HG03135 (cell line): ENCODE results near the gene ZNF236.

Experiments
- ATAC-seq: cut with Tn5 transposase; IDR thresholded peaks from one replicate; pipeline ENCODE4 v1.9.1; 2021; ENCODE audit warnings: mild to moderate bottlenecking, moderate library complexity; ENCODE audit not compliant: unreplicated experiment

Gene ZNF236

DNA sequence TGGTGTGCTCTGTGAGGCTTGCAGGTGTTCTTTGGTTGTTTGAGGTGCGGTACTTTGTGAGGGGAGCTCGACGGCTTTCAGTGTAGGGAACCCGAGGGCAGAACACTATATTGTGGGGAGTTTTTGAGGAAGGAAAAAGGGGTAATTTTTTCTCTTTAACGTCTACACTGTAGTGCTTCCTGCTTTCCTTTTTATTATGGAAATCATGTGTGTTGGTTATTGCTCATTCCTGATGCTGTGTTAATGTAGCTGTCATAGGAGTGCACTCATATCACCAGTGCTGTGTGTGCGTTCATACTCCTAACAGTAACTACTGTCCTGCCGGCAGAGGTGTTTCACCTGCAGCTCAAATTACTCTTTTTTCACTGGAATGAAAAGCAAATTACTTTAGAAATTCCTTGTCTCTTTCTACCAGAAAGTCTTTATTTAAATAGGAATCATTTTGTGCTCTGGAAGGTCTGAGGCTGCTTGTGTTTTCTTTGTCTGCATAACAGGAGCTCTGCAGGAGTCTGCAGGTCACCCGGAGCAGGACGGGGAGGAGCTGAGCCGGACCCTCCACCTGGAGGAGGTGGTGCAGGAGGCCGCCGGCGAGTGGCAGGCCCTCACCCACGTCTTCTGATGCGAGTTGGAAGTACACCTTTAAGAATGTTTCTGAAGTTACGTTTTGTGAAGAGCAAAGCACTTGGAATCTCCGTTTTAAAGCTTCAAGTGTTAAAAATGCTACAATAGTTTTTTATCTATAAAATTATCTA is 145.5 kb downstream of the ZNF236 start:
- ATAC-seq: no peak

DNA sequence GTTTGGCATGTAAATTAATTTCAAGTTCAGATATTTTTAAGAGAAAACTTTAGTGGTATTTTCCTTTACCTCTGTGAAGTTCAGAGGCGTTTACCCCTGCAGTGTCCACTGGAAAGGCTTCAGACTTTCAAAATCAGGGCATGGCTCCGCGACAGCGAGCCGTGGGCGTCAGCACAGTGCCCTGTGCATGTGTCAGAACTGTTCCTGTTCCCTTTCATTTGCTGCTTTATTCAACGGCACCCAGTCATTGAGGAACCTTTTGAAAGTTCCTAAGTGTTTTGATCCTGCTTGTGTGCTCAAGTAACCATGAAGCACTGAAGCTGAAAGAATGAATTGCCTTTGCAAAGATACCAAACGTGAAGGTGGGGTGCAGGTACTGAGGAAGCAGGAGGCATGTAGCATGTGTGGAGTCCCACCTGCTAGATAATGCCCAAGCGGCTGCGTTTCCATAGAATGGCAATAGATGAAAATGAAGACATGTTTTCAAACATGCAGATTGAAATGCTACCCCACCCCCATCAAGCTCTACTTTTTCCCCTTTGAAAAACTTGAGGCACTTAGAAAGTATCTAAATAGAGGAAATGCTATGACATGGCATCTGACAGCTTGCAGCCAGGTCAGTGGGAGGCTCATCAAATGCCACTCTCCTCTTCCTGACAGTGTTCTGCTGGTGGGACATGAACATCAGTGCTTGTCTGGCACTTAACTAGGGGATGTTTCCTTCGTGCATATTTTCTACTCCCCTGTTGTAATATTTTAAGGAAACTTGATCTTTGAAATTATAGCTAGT is 148.6 kb downstream of the ZNF236 start:
- no peak for ATAC-seq

GRCh38 chr18:76972241-76972640 is 149.9 kb downstream of the ZNF236 start:
- no peak for ATAC-seq

DNA sequence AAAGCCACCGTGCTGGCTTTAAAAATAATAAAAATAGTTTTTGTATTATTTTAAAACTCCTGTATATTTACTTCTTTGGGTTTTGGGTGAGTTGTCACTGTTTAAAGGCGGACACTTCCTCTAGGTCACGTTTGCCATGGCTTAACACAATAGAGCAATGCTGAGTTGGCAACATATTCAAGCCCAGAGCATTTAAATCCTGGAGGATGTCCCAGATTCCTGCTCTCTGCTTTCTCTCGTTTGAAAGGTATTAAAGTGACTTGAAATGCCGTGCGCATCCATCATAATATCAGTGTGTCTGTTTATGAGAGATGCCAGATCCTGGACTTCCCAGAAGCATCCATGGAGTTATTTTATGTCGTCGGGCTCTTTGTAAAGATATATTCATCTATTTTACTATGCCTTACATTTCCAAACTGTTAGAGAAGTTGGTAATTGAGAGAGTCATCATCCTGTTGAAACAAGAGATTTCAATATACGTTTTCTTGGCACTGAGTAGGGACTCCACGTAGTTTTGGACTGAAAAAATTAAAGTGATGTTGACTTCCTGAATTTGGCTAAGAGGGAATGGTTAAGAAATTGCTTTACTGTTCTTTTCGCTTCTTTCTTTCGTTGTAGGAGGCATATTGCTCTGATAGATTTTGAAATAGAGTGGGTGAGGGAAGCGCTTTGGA is 150.6 kb downstream of the ZNF236 start:
- ATAC-seq: no peak

- no peak for ATAC-seq
Observed at GRCh38 chr18:76973520-76974266, 151.3 kb downstream of the ZNF236 start.

DNA sequence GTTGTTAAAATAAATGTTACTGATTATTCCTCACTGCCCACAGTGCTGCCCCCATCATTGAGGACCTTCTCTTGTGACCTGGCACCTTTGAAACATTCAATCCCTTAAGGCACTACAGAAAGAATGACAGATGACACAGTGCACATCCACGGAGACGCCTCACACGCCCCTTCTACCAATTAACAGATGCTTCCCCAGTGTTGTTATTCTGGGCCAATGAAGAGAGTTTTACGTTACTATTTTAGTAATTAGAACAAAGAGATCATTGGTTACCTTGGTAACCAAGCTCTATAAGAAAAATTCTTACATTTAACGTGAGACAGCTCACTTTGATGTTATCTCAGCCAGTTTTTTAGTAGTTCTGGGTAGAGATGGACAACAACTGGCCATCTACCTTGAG is 152.0 kb downstream of the ZNF236 start:
- no peak for ATAC-seq

- no peak for ATAC-seq
Observed at GRCh38 chr18:76975577-76976110, 153.3 kb downstream of the ZNF236 start.

DNA sequence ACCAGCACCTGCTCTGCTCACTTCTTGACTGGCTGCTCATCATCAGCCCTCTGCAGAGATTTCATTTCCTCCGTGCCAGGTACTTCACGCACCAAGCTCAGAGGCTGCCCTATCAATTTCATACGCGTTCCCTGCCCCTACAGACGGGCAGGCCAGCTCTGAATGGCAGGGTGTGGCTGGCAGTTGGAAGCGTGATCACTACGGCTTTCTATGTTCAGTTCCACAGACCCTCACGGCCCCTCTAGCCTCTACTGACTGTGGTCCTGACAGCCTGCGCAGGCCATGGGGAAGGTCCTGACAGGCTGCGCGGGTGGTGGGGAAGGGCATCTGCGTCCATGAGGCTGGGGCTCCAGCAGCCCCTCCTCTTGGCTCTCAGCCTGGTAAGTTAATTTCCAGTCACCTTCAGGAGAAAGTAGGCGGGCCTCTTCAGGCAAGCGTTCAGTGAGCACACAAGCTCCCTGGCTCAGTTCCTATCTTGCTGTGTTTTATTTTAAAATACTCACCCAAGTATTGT is 154.8 kb downstream of the ZNF236 start:
- ATAC-seq: no peak

- ATAC-seq: no peak
Observed at GRCh38 chr18:76977684-76978232, 155.4 kb downstream of the ZNF236 start.

- ATAC-seq: no peak
Observed at GRCh38 chr18:76978616-76979015, 156.3 kb downstream of the ZNF236 start.

DNA sequence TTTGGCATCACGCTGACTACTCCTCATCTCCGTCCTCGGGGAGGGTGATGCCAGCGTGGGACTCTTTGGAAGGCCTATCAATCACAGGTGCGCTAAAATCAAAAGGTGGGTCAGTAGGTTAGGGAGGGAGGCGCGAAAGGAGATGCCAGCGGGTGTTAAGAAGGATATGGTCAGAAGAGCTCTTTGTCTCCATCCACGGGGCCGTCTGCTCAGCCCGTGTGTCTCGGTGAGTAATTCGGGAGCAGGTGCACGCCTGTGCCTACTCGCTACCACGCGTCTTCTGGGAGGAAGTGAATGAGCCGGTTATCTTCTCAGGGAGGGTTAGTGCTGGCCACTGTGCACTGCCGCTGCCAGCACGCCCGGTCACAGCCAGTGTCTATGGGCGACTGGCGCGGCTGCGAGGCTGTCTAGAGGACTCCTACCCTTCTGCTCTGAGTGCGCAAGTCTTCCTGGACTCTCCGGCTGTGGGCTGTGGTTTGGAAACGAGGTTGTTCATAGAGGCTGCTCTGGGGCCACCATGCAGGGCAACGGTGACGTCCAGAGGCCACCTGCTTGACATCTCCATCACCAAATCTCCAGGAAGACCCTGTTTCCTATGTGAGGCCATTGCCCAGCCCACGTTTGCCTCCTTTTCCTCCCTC is 156.9 kb downstream of the ZNF236 start:
- no peak for ATAC-seq

GRCh38 chr18:76979906-76980305 is 157.5 kb downstream of the ZNF236 start:
- no peak for ATAC-seq

GRCh38 chr18:76980663-76981395 is 158.5 kb downstream of the ZNF236 start:
- peak; percentile 30 for ATAC-seq

DNA sequence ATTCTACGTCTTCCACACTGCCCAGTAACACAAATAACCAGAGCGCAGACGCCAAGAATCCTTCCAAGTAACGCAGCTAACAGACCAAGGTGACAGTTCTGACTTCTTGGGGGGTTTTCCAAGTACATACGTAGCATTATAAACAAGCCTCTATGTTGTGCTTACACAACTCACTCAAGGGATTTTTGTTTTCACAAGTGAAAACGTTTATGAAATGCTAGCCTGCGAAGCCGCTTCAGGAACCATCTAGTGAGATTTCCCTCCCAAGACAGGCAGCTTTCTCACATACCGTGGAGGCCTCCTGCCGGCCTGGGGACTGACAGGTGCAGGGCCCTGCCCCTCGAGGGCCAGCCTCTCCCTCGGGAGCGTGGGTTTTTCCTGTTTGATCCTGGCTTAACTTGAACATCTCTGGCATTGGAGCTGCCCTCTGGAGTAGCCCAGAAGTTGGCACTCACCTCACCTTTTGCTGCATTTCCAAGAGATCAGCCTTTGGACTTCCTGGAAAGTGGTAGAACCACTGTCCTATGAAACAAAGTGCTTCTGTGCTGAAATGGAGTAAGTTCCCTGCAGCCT is 159.1 kb downstream of the ZNF236 start:
- peak; percentile 42 for ATAC-seq

DNA sequence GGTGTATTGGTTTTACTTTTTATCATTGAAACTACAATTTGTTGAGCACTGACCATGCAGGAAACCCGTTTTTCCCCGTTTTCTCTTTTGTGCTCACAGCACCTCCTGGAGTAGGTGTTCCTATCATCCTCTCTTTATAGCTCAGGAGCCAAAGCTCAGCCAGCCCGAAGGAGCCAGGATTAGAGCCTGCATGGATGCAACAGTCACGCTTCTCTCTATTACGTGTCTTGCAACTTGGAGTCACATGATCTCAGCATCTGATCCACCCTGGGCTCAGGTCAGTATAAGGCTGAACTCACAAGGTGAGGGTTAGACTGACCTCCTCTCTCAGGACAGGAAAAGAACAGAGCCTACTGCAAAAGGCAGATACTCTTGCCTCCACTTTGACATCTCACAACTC is 159.7 kb downstream of the ZNF236 start:
- no peak for ATAC-seq

- ATAC-seq: peak; percentile 66
Observed at GRCh38 chr18:76982841-76983583, 160.7 kb downstream of the ZNF236 start.

GRCh38 chr18:76983613-76984051 is 161.3 kb downstream of the ZNF236 start:
- no peak for ATAC-seq
